CD14-positive monocyte (primary cell): ENCODE results near the gene LBP. TPM values are rescaled to one million over a fixed set of nuclear protein-coding genes. Genes with fewer than 3 reads are reported as not detected.

Experiments
- DNase-seq, 3 donors: peaks; one replicate each; pipeline ENCODE4 v3.0.0-alpha.2; 2011 to 2022
- H2AFZ ChIP-seq: 2 replicates; pipeline ENCODE4 v1.6.0; 2012; ENCODE audit warnings: mild to moderate bottlenecking, low read depth, low read length, inconsistent platforms; ENCODE audit not compliant: insufficient read depth, poor library complexity, severe bottlenecking
- H3K27ac ChIP-seq, 2 donors: 1 replicate in 1 of 2; 2 replicates in 1 of 2; pipeline ENCODE4 v1.5.1; 2012 to 2013; ENCODE audit warnings: low read length in 2 of 2, control low read depth in 1 of 2, inconsistent platforms in 1 of 2, low read depth in 1 of 2, mild to moderate bottlenecking in 1 of 2
- H3K27me3 ChIP-seq, 2 donors: one replicate each; pipeline versions ENCODE4 v1.6.0 to v1.6.1; 2011 to 2013; ENCODE audit warnings: low read length in 2 of 2; ENCODE audit not compliant: control insufficient read depth in 2 of 2, insufficient read depth in 2 of 2
- H3K36me3 ChIP-seq, 2 donors: replicated peaks in 1 of 2; 1 replicate in 1 of 2; 2 replicates in 1 of 2; pipeline versions ENCODE4 v1.5.1 to v1.6.1; 2012 to 2013; ENCODE audit warnings: low read length in 2 of 2, control low read depth in 1 of 2, inconsistent platforms in 1 of 2, mild to moderate bottlenecking in 1 of 2; ENCODE audit not compliant: insufficient read depth in 2 of 2, control insufficient read depth in 1 of 2
- H3K4me1 ChIP-seq, 2 donors: 1 replicate in 1 of 2; 2 replicates in 1 of 2; pipeline versions ENCODE4 v1.5.1 to v1.6.1; 2012 to 2013; ENCODE audit warnings: low read length in 2 of 2, control low read depth in 1 of 2, inconsistent platforms in 1 of 2, mild to moderate bottlenecking in 1 of 2, moderate library complexity in 1 of 2; ENCODE audit not compliant: insufficient read depth in 2 of 2, control insufficient read depth in 1 of 2
- H3K4me2 ChIP-seq: replicated peaks from 2 replicates; pipeline ENCODE3; 2012; ENCODE audit warnings: low read length, moderate library complexity, mild to moderate bottlenecking; ENCODE audit not compliant: poor library complexity, severe bottlenecking; ENCODE audit errors: extremely low read depth
- H3K4me3 ChIP-seq, 3 experiments: fragments of 200-600 bp in 1 of 3; sonication (generic) in 1 of 3; replicated peaks in 1 of 3; 1 replicate in 2 of 3; 2 replicates in 1 of 3; pipeline ENCODE4 v1.5.1; 2011 to 2013; ENCODE audit warnings: low read length in 3 of 3, mild to moderate bottlenecking in 3 of 3, control low read depth in 2 of 3, low read depth in 2 of 3, inconsistent platforms in 1 of 3, moderate library complexity in 1 of 3
- H3K79me2 ChIP-seq: 2 replicates; pipeline ENCODE4 v1.6.0; 2012; ENCODE audit warnings: mild to moderate bottlenecking, control low read depth, inconsistent platforms, low read length, moderate library complexity; ENCODE audit not compliant: insufficient read depth
- H3K9ac ChIP-seq: 2 replicates; pipeline ENCODE4 v1.6.0; 2017; ENCODE audit warnings: low read length, mild to moderate bottlenecking; ENCODE audit not compliant: insufficient read depth, poor library complexity, severe bottlenecking
- H3K9me3 ChIP-seq, 2 donors: replicated peaks in 1 of 2; 1 replicate in 1 of 2; 2 replicates in 1 of 2; pipeline versions ENCODE4 v1.5.1 to v1.6.1; 2012 to 2013; ENCODE audit warnings: low read length in 2 of 2, control low read depth in 1 of 2; ENCODE audit not compliant: control insufficient read depth in 1 of 2, insufficient read depth in 1 of 2
- H4K20me1 ChIP-seq: 2 replicates; pipeline ENCODE4 v1.6.0; 2012; ENCODE audit warnings: mild to moderate bottlenecking, low read length, control low read depth, moderate library complexity; ENCODE audit not compliant: insufficient read depth
- H3K27ac Mint-ChIP-seq, 7 donors: one replicate each; pipeline ENCODE4 v1.8.0; 2020; ENCODE audit warnings: mild to moderate bottlenecking in 7 of 7, mixed read lengths in 7 of 7, moderate library complexity in 6 of 7, inconsistent platforms in 2 of 7
- H3K27me3 Mint-ChIP-seq, 3 donors: one replicate each; pipeline ENCODE4 v1.8.0; 2021 to 2022; ENCODE audit warnings: low read depth in 3 of 3, mild to moderate bottlenecking in 3 of 3, mixed read lengths in 3 of 3, moderate library complexity in 3 of 3, inconsistent platforms in 1 of 3
- H3K36me3 Mint-ChIP-seq, 2 donors: one replicate each; pipeline ENCODE4 v1.8.0; 2020; ENCODE audit warnings: mixed read lengths in 2 of 2, inconsistent platforms in 1 of 2, mild to moderate bottlenecking in 1 of 2
- H3K4me1 Mint-ChIP-seq: one replicate; pipeline ENCODE4 v1.8.0; 2020; ENCODE audit warnings: mild to moderate bottlenecking, mixed read lengths
- H3K4me3 Mint-ChIP-seq, 2 donors: one replicate each; pipeline ENCODE4 v1.8.0; 2020; ENCODE audit warnings: mild to moderate bottlenecking in 2 of 2, mixed read lengths in 2 of 2, moderate library complexity in 1 of 2
- H3K9me3 Mint-ChIP-seq, 7 donors: one replicate each; pipeline ENCODE4 v1.8.0; 2020 to 2022; ENCODE audit warnings: mixed read lengths in 7 of 7, mild to moderate bottlenecking in 6 of 7, moderate library complexity in 6 of 7, inconsistent platforms in 2 of 7
- WGBS: methylation state at CpG from one replicate; pipeline ENCODE4 v1.1.5; 2013; ENCODE audit warnings: missing lambda C conversion rate; ENCODE audit not compliant: insufficient coverage; 5-methylcytosine and 5-hydroxymethylcytosine counted together
- intact Hi-C, 2 donors: fragments of 100-400 bp; cut with micrococcal nuclease; formaldehyde crosslinking; loops; one replicate each; pipeline versions ENCODE4 v1.15.0 to v1.15.1; 2023
- polyA plus RNA-seq, 3 donors: library from polyadenylated mRNA; depleted of rRNA in 1 of 3; unstranded in 2 of 3; stranded (reverse) in 1 of 3; fragments of 300-500 nt in 2 of 3; fragments of >200 nt in 1 of 3; fragmentation: Illumina TruSeq in 2 of 3; gene quantifications; 1 replicate in 2 of 3; 2 replicates in 1 of 3; pipeline ENCODE4 v1.2.3, GENCODE V29; 2012 to 2021
- TF ChIP-seq, protein P1 (sequence below): fragments of 200-600 bp; IDR thresholded peaks from one replicate; pipeline ENCODE4 v1.8.0; 2022; ENCODE audit warnings: antibody characterized with exemption, mild to moderate bottlenecking

Gene LBP
- polyA plus RNA-seq, 3 donors: not detected

DNA sequence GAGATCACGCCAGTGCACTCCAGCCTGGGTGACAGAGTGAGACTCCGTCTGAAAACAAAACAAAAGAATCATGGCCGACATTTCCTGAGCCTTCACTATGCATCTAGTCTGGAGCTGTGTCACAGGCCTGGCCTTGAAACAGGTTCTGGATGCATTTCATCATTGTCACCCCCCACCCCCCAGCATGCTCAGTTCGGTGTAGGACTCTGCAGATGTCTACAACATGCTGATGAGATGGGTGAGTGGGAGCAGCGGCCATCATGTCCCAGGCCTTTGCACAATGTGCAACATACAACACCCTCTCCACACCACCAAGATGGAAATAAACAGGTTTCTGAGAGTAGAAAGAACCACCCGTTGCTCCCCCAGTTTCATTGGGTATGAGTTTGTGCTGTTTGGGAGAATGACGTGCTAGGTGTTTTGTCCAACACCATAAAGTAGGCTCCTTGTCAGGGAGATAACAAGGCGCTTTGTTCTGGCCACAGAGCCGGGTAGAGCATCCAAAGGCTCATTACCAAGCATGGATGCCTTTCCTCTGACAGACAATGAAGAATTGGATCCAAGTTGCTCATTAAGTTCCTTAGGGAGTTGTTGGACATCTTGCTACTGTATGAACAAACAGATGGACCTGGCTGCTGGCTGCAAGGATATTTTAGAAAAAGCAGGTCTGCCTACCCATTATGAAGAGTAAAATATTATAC is 66.7 kb downstream of the LBP start:
- H3K4me1 ChIP-seq: no peaks in the 10 kb centered on the region
- Mint-ChIP-seq H3K4me1 (no peaks in the 10 kb centered on the region), H3K4me3 (no peak overlapping the region), H3K36me3 (peaks cover 41 to 66% of the 10 kb centered on the region in 2 donors), H3K27me3 (peaks cover 0 to 3% (median 0%) of the 10 kb centered on the region in 3 donors), H3K27ac (no peak overlapping the region), H3K9me3 (peaks cover 0 to 4% (median 2%) of the 10 kb centered on the region in 7 donors)
- no peak overlapping the region for H3K4me2 ChIP-seq
- no peaks in the 10 kb centered on the region for H3K27me3 ChIP-seq
- no peak overlapping the region for H2AFZ ChIP-seq
- H3K27ac ChIP-seq: no peak overlapping the region
- H4K20me1 ChIP-seq: no peaks in the 10 kb centered on the region
- no peak overlapping the region for H3K9ac ChIP-seq
- H3K4me3 ChIP-seq: no peak overlapping the region
- no peak for DNase-seq
- no peaks in the 10 kb centered on the region for H3K9me3 ChIP-seq
- 98% methylated on average over 5 of the region's 9 CpGs for WGBS
- TF ChIP-seq, protein P1, sequence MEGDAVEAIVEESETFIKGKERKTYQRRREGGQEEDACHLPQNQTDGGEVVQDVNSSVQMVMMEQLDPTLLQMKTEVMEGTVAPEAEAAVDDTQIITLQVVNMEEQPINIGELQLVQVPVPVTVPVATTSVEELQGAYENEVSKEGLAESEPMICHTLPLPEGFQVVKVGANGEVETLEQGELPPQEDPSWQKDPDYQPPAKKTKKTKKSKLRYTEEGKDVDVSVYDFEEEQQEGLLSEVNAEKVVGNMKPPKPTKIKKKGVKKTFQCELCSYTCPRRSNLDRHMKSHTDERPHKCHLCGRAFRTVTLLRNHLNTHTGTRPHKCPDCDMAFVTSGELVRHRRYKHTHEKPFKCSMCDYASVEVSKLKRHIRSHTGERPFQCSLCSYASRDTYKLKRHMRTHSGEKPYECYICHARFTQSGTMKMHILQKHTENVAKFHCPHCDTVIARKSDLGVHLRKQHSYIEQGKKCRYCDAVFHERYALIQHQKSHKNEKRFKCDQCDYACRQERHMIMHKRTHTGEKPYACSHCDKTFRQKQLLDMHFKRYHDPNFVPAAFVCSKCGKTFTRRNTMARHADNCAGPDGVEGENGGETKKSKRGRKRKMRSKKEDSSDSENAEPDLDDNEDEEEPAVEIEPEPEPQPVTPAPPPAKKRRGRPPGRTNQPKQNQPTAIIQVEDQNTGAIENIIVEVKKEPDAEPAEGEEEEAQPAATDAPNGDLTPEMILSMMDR: no peak
- intact Hi-C loops: loop anchor here in 1 of 2 donors (10.0 kb wide), 1 partner anchor 178 kb away; no protein-coding TSS in a partner anchor
- peaks cover 20 to 70% of the 10 kb centered on the region in 2 donors for H3K36me3 ChIP-seq
- no peaks in the 10 kb centered on the region for H3K79me2 ChIP-seq

DNA sequence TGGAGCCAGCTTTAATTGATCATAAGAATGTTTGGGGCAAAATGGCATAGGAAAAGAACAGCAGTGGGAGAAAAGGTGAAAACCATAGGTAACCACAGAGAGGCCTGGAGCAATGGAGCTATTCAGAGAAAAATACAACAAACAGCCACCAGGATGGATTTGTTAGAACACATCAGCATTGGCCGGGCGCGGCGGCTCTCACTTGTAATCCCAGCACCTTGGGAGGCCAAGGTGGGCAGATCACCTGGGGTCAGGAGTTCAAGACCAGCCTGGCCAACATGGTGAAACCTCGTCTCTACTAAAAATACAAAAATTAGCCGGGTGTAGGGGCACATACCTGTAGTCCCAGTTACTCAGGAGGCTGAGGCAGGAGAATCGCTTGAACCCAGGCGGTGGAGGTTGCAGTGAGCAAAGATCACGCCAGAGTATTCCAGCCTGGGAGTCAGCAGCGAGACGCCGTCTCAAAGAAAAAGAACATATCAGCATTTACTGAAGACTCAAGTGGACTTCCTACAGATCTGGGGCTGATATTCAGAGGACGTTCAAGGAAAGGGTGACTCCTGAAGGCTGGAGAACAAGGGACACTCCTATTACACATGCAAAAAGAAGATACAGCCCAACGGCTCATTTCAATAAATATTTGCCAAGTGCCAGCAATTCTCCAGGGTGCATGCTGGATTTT is 68.6 kb downstream of the LBP start:
- Histone ChIP-seq H3K9me3 (no peaks in the 10 kb centered on the region), H3K9ac (no peak overlapping the region), H3K4me1 (no peaks in the 10 kb centered on the region), H3K27ac (no peak overlapping the region), H4K20me1 (no peaks in the 10 kb centered on the region), H3K79me2 (no peaks in the 10 kb centered on the region), H3K27me3 (no peaks in the 10 kb centered on the region), H2AFZ (no peak overlapping the region), H3K36me3 (peaks cover 38 to 85% of the 10 kb centered on the region in 2 donors), H3K4me2 (no peak overlapping the region), H3K4me3 (no peak overlapping the region)
- H3K4me1 Mint-ChIP-seq: no peaks in the 10 kb centered on the region
- intact Hi-C loops: loop anchor here in 1 of 2 donors (10.0 kb wide), 1 partner anchor 180 kb away; no protein-coding TSS in a partner anchor
- TF ChIP-seq, protein P1: no peak
- peak overlapping the region in 1 of 7 donors; percentile 13 for H3K27ac Mint-ChIP-seq
- WGBS: 98% methylated on average over 13 of the region's 14 CpGs
- peaks cover 0 to 4% (median 2%) of the 10 kb centered on the region in 7 donors for H3K9me3 Mint-ChIP-seq
- DNase-seq: no peak
- H3K36me3 Mint-ChIP-seq: peaks cover 56 to 84% of the 10 kb centered on the region in 2 donors
- no peaks in the 10 kb centered on the region for H3K27me3 Mint-ChIP-seq
- H3K4me3 Mint-ChIP-seq: no peak overlapping the region
